ENCODE data around the gene CHD1.

- TF ChIP-seq CTCF (IDR thresholded peaks at IDR 0.05): no peak
- TF ChIP-seq POLR2A (IDR thresholded peaks at IDR 0.05): no peak
Measured at GRCh38 chr5:98898743-98899142, 30.1 kb downstream of the CHD1 start.

Measured in Peyer's patch (tissue), 4 donors.